ENCODE results near the gene SLC4A4.

SLC4A4 gene

DNA sequence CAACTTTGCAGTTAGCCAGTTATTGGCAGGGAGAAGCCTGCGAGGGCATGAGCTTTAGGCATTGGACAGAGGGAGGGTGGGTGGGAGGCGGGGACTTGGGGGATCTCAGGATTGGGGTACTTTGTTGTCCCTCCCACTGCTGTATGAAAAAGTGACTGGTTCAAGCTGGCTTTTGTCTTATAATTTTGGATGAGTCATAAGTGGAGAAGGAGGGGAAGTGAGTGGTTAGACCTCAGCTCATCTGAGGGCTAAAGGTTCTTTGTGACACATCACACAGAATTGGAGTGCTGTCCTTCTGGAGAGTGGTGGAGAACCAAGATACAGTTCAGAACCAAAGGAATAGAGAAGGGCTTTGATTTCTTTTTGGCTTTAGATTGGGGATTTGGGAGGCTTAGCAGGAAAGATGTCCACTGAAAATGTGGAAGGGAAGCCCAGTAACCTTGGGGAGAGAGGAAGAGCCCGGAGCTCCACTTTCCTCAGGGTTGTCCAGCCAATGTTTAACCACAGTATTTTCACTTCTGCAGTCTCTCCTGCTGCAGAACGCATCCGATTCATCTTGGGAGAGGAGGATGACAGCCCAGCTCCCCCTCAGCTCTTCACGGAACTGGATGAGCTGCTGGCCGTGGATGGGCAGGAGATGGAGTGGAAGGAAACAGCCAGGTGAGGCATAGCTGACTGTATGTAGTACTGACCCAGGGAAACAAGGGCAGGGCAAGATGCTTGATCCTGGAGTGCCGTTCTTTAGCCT, at the start of gene SLC4A4:
TSS of gene SLC4A4 (plus strand) at position 175 of the 748 bp plus-strand sequence.
- Histone ChIP-seq H2AFZ (ENCODE audit: low read depth, low read length, severe bottlenecking) (no peak within 1 kb of the TSS), H3K27ac (ENCODE audit: low read depth, low read length) (no peak within 1 kb of the TSS), H3K4me2 (ENCODE audit: low read depth, low read length, poor library complexity, severe bottlenecking) (no peak within 1 kb of the TSS)

DNA sequence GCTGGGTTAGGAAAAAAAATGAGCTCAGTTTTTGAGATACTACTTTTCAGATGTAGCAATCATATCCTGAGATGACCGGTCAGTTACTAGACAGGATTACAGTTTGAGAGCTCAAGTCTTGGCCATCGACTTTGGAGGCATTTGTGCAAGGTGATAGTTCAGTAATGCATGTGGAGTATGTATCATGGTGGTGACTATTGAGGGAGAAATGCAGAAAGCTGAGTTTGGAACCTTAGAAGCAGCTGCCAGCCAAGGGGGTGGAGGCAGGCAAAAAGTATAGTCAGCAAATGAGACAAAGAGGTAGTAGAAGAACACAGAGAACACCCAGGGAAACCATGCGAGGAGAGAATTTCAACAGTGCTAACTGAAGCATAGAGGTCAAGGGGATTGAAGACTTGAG, 48.7 kb upstream of the SLC4A4 start:
- H3K27me3 ChIP-seq (ENCODE audit: low read length) = no peaks in the 10 kb centered on the region
- H3K79me2 ChIP-seq (ENCODE audit: insufficient read depth, low read length) = no peaks in the 10 kb centered on the region
- no peaks in the 10 kb centered on the region for H3K9me2 ChIP-seq (replicated peaks; ENCODE audit: insufficient read depth, low read length)
- H3K4me2 ChIP-seq (ENCODE audit: low read depth, low read length, poor library complexity, severe bottlenecking) = no peak overlapping the region
- no peaks in the 10 kb centered on the region for H3K9me3 ChIP-seq (ENCODE audit: insufficient read depth, low read length)
- no peak overlapping the region for H3K4me3 ChIP-seq (ENCODE audit: insufficient read depth, low read length, poor library complexity, severe bottlenecking)
- no peaks in the 10 kb centered on the region for H4K20me1 ChIP-seq (ENCODE audit: low read depth, low read length)
- H2AFZ ChIP-seq (ENCODE audit: low read depth, low read length, severe bottlenecking) = no peak overlapping the region
- H3K36me3 ChIP-seq (ENCODE audit: low read length) = no peaks in the 10 kb centered on the region
- TF ChIP-seq, protein P1, sequence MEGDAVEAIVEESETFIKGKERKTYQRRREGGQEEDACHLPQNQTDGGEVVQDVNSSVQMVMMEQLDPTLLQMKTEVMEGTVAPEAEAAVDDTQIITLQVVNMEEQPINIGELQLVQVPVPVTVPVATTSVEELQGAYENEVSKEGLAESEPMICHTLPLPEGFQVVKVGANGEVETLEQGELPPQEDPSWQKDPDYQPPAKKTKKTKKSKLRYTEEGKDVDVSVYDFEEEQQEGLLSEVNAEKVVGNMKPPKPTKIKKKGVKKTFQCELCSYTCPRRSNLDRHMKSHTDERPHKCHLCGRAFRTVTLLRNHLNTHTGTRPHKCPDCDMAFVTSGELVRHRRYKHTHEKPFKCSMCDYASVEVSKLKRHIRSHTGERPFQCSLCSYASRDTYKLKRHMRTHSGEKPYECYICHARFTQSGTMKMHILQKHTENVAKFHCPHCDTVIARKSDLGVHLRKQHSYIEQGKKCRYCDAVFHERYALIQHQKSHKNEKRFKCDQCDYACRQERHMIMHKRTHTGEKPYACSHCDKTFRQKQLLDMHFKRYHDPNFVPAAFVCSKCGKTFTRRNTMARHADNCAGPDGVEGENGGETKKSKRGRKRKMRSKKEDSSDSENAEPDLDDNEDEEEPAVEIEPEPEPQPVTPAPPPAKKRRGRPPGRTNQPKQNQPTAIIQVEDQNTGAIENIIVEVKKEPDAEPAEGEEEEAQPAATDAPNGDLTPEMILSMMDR (IDR thresholded peaks at IDR 0.05; ENCODE audit: insufficient read depth, low read length, poor library complexity, severe bottlenecking) = no peak
- no peak for TF ChIP-seq EZH2phosphoT487 (conservative IDR thresholded peaks at IDR 0.05; ENCODE audit: low read length)
- no peaks in the 10 kb centered on the region for H3F3A ChIP-seq (ENCODE audit: insufficient read depth)
- H3K27ac ChIP-seq (ENCODE audit: low read depth, low read length) = no peak overlapping the region
- no peak overlapping the region for H3K9ac ChIP-seq (ENCODE audit: low read length)

More for the DNA sequence above, at the start of gene SLC4A4:
- Histone ChIP-seq H3F3A (ENCODE audit: insufficient read depth) (no peaks in the 10 kb centered on the region), H3K9me2 (replicated peaks; ENCODE audit: insufficient read depth, low read length) (no peaks in the 10 kb centered on the region), H3K9ac (ENCODE audit: low read length) (no peak within 1 kb of the TSS), H3K79me2 (ENCODE audit: insufficient read depth, low read length) (no peaks in the 10 kb centered on the region), H3K9me3 (ENCODE audit: insufficient read depth, low read length) (no peaks in the 10 kb centered on the region), H3K36me3 (ENCODE audit: low read length) (no peaks in the 10 kb centered on the region), H3K27me3 (ENCODE audit: low read length) (no peaks in the 10 kb centered on the region), H4K20me1 (ENCODE audit: low read depth, low read length) (no peaks in the 10 kb centered on the region), H3K4me3 (ENCODE audit: insufficient read depth, low read length, poor library complexity, severe bottlenecking) (no peak within 1 kb of the TSS)
- TF ChIP-seq, protein P1 (IDR thresholded peaks at IDR 0.05; ENCODE audit: insufficient read depth, low read length, poor library complexity, severe bottlenecking) = no peak
- no peak for TF ChIP-seq EZH2phosphoT487 (conservative IDR thresholded peaks at IDR 0.05; ENCODE audit: low read length)

DNA sequence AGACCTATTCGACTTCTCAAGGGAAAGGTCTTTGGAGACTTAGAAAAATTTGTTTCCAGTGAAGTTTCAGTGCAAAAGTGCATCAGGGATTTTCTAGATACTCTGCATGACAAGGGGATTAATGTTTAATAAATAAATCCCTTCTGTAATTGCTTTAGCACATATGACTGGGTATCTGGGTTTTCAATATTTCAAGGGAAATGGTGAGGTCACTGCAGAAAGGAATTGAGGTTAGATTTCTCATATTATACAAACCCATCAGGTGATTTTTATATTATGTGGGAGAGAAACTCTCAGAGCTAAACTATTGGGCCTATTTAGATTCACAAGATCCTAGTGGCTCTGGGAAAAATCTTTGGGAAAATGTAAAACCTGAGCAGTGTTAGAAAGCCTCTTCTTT, 48.3 kb upstream of the SLC4A4 start:
- no peak overlapping the region for H3K4me2 ChIP-seq (ENCODE audit: low read depth, low read length, poor library complexity, severe bottlenecking)
- H3K4me3 ChIP-seq (ENCODE audit: insufficient read depth, low read length, poor library complexity, severe bottlenecking) = no peak overlapping the region
- H4K20me1 ChIP-seq (ENCODE audit: low read depth, low read length) = no peaks in the 10 kb centered on the region
- no peaks in the 10 kb centered on the region for H3K79me2 ChIP-seq (ENCODE audit: insufficient read depth, low read length)
- H3K27me3 ChIP-seq (ENCODE audit: low read length) = no peaks in the 10 kb centered on the region
- H3F3A ChIP-seq (ENCODE audit: insufficient read depth) = no peaks in the 10 kb centered on the region
- H3K9me2 ChIP-seq (replicated peaks; ENCODE audit: insufficient read depth, low read length) = no peaks in the 10 kb centered on the region
- H3K9ac ChIP-seq (ENCODE audit: low read length) = no peak overlapping the region
- no peak overlapping the region for H3K27ac ChIP-seq (ENCODE audit: low read depth, low read length)
- H3K9me3 ChIP-seq (ENCODE audit: insufficient read depth, low read length) = no peaks in the 10 kb centered on the region
- H2AFZ ChIP-seq (ENCODE audit: low read depth, low read length, severe bottlenecking) = no peak overlapping the region
- no peaks in the 10 kb centered on the region for H3K36me3 ChIP-seq (ENCODE audit: low read length)
- TF ChIP-seq, protein P1 (IDR thresholded peaks at IDR 0.05; ENCODE audit: insufficient read depth, low read length, poor library complexity, severe bottlenecking) = no peak
- TF ChIP-seq EZH2phosphoT487 (conservative IDR thresholded peaks at IDR 0.05; ENCODE audit: low read length) = no peak
